C4-2B (cell line): ENCODE measurements around the gene VN1R5.

Experiments
- CTCF ChIP-seq: fragments of 450-650 bp; conservative IDR thresholded peaks from 2 replicates; pipeline ENCODE4 v1.5.1; 2017; ENCODE audit warnings: mild to moderate bottlenecking
- ZFX ChIP-seq: fragments of 450-650 bp; IDR thresholded peaks from 2 replicates; pipeline ENCODE4 v1.6.1; 2017

- no peak for TF ChIP-seq CTCF
- TF ChIP-seq ZFX, result no peak
These were observed 46.5 kb upstream of the VN1R5 start for GRCh38 chr1:247209396-247209795.
